ENCODE results near the gene SLC15A3.
"Not testable (repeated sequence)": the region's sequence is repeated elsewhere in the genome, so short reads cannot be mapped to it uniquely, and the experiment has no call there.

SLC15A3 gene

GRCh38 chr11:60912223-60912850 lies 39.6 kb downstream of the SLC15A3 start:
- peak; percentile 23 to 82 (median 58) for DNase-seq

- no peak for DNase-seq
These were observed 41.1 kb downstream of the SLC15A3 start for GRCh38 chr11:60910711-60911380.

GRCh38 chr11:60910281-60910687 lies 41.7 kb downstream of the SLC15A3 start:
- no peak for DNase-seq

GRCh38 chr11:60909680-60910280 lies 42.2 kb downstream of the SLC15A3 start:
- not testable (repeated sequence) for DNase-seq

GRCh38 chr11:60908803-60909202 lies 43.2 kb downstream of the SLC15A3 start:
- DNase-seq: no peak

- DNase-seq: peak; percentile 96 to 99 (median 98)
These were observed 45.6 kb downstream of the SLC15A3 start, which contains the start of gene PRPF19 for GRCh38 chr11:60906132-60906972. PRPF19 (minus strand) TSS chr11:60906585; CDS start chr11:60906382, 203 bp downstream.

GRCh38 chr11:60905551-60906113 lies 46.3 kb downstream of the SLC15A3 start:
- peak in 3 of 6 experiments; percentile 17 to 53 (median 26) for DNase-seq

- DNase-seq: no peak
These were observed 46.9 kb downstream of the SLC15A3 start for GRCh38 chr11:60905047-60905446.

GRCh38 chr11:60902625-60903024 lies 49.4 kb downstream of the SLC15A3 start:
- no peak for DNase-seq

- no peak for DNase-seq
These were observed 51.1 kb downstream of the SLC15A3 start for GRCh38 chr11:60900673-60901404.

GRCh38 chr11:60899977-60900376 lies 52.0 kb downstream of the SLC15A3 start:
- no peak for DNase-seq

GRCh38 chr11:60899046-60899936 lies 52.7 kb downstream of the SLC15A3 start:
- peak in 4 of 6 experiments; percentile 17 to 29 (median 24) for DNase-seq

- DNase-seq: no peak
These were observed 54.5 kb downstream of the SLC15A3 start for GRCh38 chr11:60897496-60897895.

- DNase-seq: no peak
These were observed 56.3 kb downstream of the SLC15A3 start for GRCh38 chr11:60895687-60896086.

GRCh38 chr11:60891103-60891741 lies 60.8 kb downstream of the SLC15A3 start:
- DNase-seq: no peak

- no peak for DNase-seq
These were observed 61.3 kb downstream of the SLC15A3 start for GRCh38 chr11:60890696-60891095.

GRCh38 chr11:60889869-60890311 lies 62.1 kb downstream of the SLC15A3 start:
- DNase-seq: no peak

GRCh38 chr11:60887556-60887955 lies 64.4 kb downstream of the SLC15A3 start:
- DNase-seq: no peak
